ENCODE data around the gene MMP14. TPM values are rescaled to one million over a fixed set of nuclear protein-coding genes. Genes with fewer than 3 reads are reported as not detected.

The MMP14 gene
- total and polyA plus RNA-seq, 2 of the 8 experiments (the other 6 are each of a cell fraction or from before 2014, with no cell fraction given) = 58.2 to 86.8 TPM

DNA sequence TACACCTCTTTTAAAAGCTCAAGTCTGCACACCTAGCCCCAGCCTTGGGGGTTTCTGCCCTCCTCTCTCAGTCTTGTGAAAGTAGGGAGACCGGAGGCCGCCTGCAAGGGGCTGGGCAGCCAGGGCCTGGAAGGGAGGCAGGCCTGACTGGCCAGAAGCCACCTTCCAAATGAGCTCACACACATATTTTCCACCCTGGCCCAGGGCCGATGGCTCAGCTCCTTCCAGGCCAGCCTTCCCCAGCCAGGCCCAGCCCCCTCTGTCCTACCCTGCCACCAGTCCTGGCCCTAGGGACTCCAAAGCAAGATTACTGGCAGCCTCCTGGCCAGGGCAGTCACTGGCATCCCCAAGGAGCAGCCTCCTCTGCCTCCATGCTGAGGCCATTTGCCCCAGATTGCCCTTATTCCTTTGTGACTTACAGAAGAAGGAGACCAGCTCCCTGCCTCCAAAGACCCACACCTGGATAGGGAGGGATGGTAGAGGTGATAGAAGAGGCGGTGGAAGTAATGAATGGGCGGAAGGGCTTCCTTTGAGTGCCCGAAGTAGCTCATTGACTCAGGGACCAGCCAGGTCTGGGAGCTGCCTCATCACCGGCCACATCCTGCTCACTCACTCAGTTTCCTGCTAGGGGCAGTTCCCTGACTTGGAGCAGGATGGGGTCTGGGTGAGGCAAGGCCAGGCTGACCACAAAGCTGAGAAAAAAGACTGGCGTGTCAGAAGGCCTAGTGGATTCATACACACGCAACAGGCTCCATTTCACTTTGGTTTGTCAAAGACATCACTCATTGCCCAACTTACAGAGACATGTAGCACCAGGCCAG lies 14.8 kb downstream of the MMP14 start:
- no peak for DNase-seq (ENCODE audit: low read depth in 1 of 2, low spot score in 2 of 2)
- no peak overlapping the region for H3K4me3 ChIP-seq (ENCODE audit: extremely low read depth in 1 of 4, insufficient read depth in 2 of 4, low read depth in 3 of 4, low read length in 4 of 4)
- TF ChIP-seq KDM5A (IDR thresholded peaks at IDR 0.05; ENCODE audit: low read length) (no peak), ZNF274 (IDR thresholded peaks at IDR 0.05; ENCODE audit: borderline replicate concordance, extremely low read depth, low read length) (no peak), HDAC2 (IDR thresholded peaks at IDR 0.05; ENCODE audit: borderline replicate concordance in 1 of 2, low read depth in 2 of 2, low read length in 2 of 2) (no peak), EGR1 (IDR thresholded peaks at IDR 0.05; ENCODE audit: borderline replicate concordance, low read depth, low read length) (no peak)
- TF ChIP-seq, protein P1, sequence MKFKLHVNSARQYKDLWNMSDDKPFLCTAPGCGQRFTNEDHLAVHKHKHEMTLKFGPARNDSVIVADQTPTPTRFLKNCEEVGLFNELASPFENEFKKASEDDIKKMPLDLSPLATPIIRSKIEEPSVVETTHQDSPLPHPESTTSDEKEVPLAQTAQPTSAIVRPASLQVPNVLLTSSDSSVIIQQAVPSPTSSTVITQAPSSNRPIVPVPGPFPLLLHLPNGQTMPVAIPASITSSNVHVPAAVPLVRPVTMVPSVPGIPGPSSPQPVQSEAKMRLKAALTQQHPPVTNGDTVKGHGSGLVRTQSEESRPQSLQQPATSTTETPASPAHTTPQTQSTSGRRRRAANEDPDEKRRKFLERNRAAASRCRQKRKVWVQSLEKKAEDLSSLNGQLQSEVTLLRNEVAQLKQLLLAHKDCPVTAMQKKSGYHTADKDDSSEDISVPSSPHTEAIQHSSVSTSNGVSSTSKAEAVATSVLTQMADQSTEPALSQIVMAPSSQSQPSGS (IDR thresholded peaks at IDR 0.05; ENCODE audit: low read length) = no peak
- TF ChIP-seq, protein P2, sequence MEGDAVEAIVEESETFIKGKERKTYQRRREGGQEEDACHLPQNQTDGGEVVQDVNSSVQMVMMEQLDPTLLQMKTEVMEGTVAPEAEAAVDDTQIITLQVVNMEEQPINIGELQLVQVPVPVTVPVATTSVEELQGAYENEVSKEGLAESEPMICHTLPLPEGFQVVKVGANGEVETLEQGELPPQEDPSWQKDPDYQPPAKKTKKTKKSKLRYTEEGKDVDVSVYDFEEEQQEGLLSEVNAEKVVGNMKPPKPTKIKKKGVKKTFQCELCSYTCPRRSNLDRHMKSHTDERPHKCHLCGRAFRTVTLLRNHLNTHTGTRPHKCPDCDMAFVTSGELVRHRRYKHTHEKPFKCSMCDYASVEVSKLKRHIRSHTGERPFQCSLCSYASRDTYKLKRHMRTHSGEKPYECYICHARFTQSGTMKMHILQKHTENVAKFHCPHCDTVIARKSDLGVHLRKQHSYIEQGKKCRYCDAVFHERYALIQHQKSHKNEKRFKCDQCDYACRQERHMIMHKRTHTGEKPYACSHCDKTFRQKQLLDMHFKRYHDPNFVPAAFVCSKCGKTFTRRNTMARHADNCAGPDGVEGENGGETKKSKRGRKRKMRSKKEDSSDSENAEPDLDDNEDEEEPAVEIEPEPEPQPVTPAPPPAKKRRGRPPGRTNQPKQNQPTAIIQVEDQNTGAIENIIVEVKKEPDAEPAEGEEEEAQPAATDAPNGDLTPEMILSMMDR (IDR thresholded peaks at IDR 0.05; ENCODE audit: control extremely low read depth in 1 of 3, insufficient read depth in 1 of 3, low read depth in 1 of 3, low read length in 3 of 3) = no peak

More for the DNA sequence above, 14.8 kb downstream of the MMP14 start:
- H3K23ac ChIP-seq (ENCODE audit: insufficient read length) = no peak overlapping the region
- CTCF ChIA-PET (ENCODE audit: partially characterized antibody) = interaction anchor here (0.6 to 56.0 kb wide), 20 partner anchors 8 to 296 kb away, joined by 3 to 1562 read pairs (median 8); partner anchors contain the start of genes LRP10, MMP14, MRPL52 and REM2
- H3K79me2 ChIP-seq (ENCODE audit: control insufficient read depth in 1 of 2, insufficient read depth in 2 of 2, low read length in 2 of 2) = no peaks in the 10 kb centered on the region
- peaks cover 2% of the 10 kb centered on the region; the same call in 1 of the 2 replicates for H3K23me2 ChIP-seq (ENCODE audit: low read depth, low read length)
- H3K56ac ChIP-seq (replicated peaks; ENCODE audit: insufficient read length, low read depth, low read length) = no peak overlapping the region
- no peak overlapping the region for H3K18ac ChIP-seq (ENCODE audit: extremely low read depth, low read length)
- no peak overlapping the region for H4K5ac ChIP-seq (ENCODE audit: insufficient read length, low read depth, low read length)
- H3K27ac ChIP-seq (ENCODE audit: low read depth, low read length) = no peak overlapping the region
- FAIRE-seq = no peak
- no peak overlapping the region for H2BK20ac ChIP-seq (ENCODE audit: low read length)
- H4K20me1 ChIP-seq (replicated peaks in 1 of 2; ENCODE audit: control insufficient read depth in 1 of 2, insufficient read depth in 2 of 2, low read length in 2 of 2) = peaks cover 0 to 2% of the 10 kb centered on the region in 2 experiments
- no peak overlapping the region for H3K4me2 ChIP-seq (ENCODE audit: insufficient read depth in 1 of 2, low read depth in 2 of 2, low read length in 2 of 2)
- H2AFZ ChIP-seq (ENCODE audit: low read length) = peak overlapping the region; percentile 8; the same call in 1 of the 2 replicates
- H2BK12ac ChIP-seq (ENCODE audit: low read depth, low read length) = peak overlapping the region; percentile 54; the same call in 1 of the 2 replicates
- H2BK120ac ChIP-seq (replicated peaks; ENCODE audit: low read depth, low read length) = no peak overlapping the region
- H3K79me1 ChIP-seq (ENCODE audit: low read depth, low read length) = no peaks in the 10 kb centered on the region
- no peak overlapping the region for H4K8ac ChIP-seq (ENCODE audit: extremely low read depth, insufficient read depth, low read length)
- H3K9ac ChIP-seq (replicated peaks in 1 of 4; ENCODE audit: extremely low read depth in 1 of 4, low read depth in 3 of 4, low read length in 3 of 4) = no peak overlapping the region
- peak overlapping the region; percentile 66 for H2BK15ac ChIP-seq (ENCODE audit: low read length)
- no peaks in the 10 kb centered on the region for H3K9me3 ChIP-seq (ENCODE audit: insufficient read depth in 2 of 2, low read depth in 1 of 2, low read length in 1 of 2)
- no peak overlapping the region for H4K91ac ChIP-seq (replicated peaks; ENCODE audit: insufficient read length, low read length)
- POLR2A ChIA-PET (ENCODE audit: partially characterized antibody) = interaction anchor here (0.7 to 13.9 kb wide), 6 partner anchors 17 to 85 kb away, joined by 3 to 203 read pairs (median 5); partner anchors contain the start of genes MMP14, MRPL52, OXA1L and REM2
- H2BK5ac ChIP-seq (ENCODE audit: low read depth, low read length) = 0 out of 2 replicates have a peak overlapping the region, but pooled peaks have one; percentile 35
- no peak overlapping the region; the same call in 1 of the 2 replicates for H2AK5ac ChIP-seq (ENCODE audit: low read depth, low read length)
- peaks cover 0 to 4% (median 0%) of the 10 kb centered on the region in 4 experiments; a peak in 2 of 8 replicates for H3K36me3 ChIP-seq (ENCODE audit: control insufficient read depth in 2 of 4, insufficient read depth in 4 of 4, low read length in 3 of 4)
- H3K4ac ChIP-seq (replicated peaks; ENCODE audit: insufficient read length, low read depth, low read length) = no peak overlapping the region
- no peaks in the 10 kb centered on the region for H3K27me3 ChIP-seq (replicated peaks in 1 of 4; ENCODE audit: control insufficient read depth in 3 of 4, extremely low read depth in 1 of 4, insufficient read depth in 3 of 4, low read length in 3 of 4)
- H3K14ac ChIP-seq (ENCODE audit: insufficient read length) = no peak overlapping the region
- H3K4me1 ChIP-seq (replicated peaks in 1 of 4; ENCODE audit: control insufficient read depth in 3 of 4, insufficient read depth in 4 of 4, low read length in 3 of 4) = peaks cover 4 to 22% (median 11%) of the 10 kb centered on the region in 4 experiments
- WGBS, 2 experiments (ENCODE audit: extremely low coverage in 1 of 2, insufficient coverage in 1 of 2, insufficient read length in 1 of 2, insufficient replicate concordance in 2 of 2, low coverage in 1 of 2, low lambda C conversion rate in 2 of 2, missing lambda C conversion rate in 1 of 2) = 89% methylated on average over 9 of the region's 9 CpGs; no CpG with 5 or more reads in 1 of the 2 experiments

Data from H1 (cell line).